Activated CD8-positive, alpha-beta T cell treated with anti-CD3 and anti-CD28 coated beads for 36 hours (primary cell): ENCODE results near the gene CORO2B. TPM values are rescaled to one million over a fixed set of nuclear protein-coding genes. Genes with fewer than 3 reads are reported as not detected.
"Not testable (repeated sequence)": the region's sequence is repeated elsewhere in the genome, so short reads cannot be mapped to it uniquely, and the experiment has no call there.

Experiments used
- ATAC-seq: fragments of 200-7000 bp; cut with Tn5 transposase; one replicate; pipeline ENCODE4 v1.10.0; 2021; ENCODE audit warnings: mild to moderate bottlenecking, moderate library complexity
- CTCF ChIA-PET: fragments of 350-600 bp; sonication (Branson Sonifier 250); formaldehyde crosslinking; loops from one replicate; lab custom pipeline; 2021; ENCODE audit warnings: antibody characterized with exemption; lab: Charles Lee
- POLR2A ChIA-PET: fragments of 350-600 bp; sonication (Branson Sonifier 250); formaldehyde crosslinking; loops from one replicate; lab custom pipeline; 2021; ENCODE audit warnings: antibody characterized with exemption; lab: Charles Lee
- DNase-seq: peaks from one replicate; pipeline ENCODE4 v3.0.0-alpha.2; 2020
- H3K27ac Mint-ChIP-seq: one replicate; pipeline ENCODE4 v1.8.0; 2021; ENCODE audit warnings: mild to moderate bottlenecking, mixed read lengths
- H3K27me3 Mint-ChIP-seq: one replicate; pipeline ENCODE4 v1.8.0; 2021; ENCODE audit warnings: mixed read lengths
- H3K36me3 Mint-ChIP-seq: one replicate; pipeline ENCODE4 v1.8.0; 2021; ENCODE audit warnings: low read depth, mixed read lengths
- H3K4me1 Mint-ChIP-seq: one replicate; pipeline ENCODE4 v1.8.0; 2021; ENCODE audit warnings: low read depth, mixed read lengths
- H3K4me3 Mint-ChIP-seq: one replicate; pipeline ENCODE4 v1.8.0; 2021; ENCODE audit warnings: mild to moderate bottlenecking, moderate library complexity, mixed read lengths
- H3K9me3 Mint-ChIP-seq: one replicate; pipeline ENCODE4 v1.8.0; 2021; ENCODE audit warnings: mixed read lengths
- intact Hi-C: fragments of 100-400 bp; cut with micrococcal nuclease; formaldehyde crosslinking; loops from one replicate; pipeline ENCODE4 v1.10.0; 2022
- total RNA-seq, 2 experiments: library from RNA; stranded (reverse); gene quantifications; one replicate each; pipeline ENCODE4 v1.2.3, GENCODE V29; 2021
- TF ChIP-seq, protein P1 (sequence below): fragments of 200-600 bp; IDR thresholded peaks from one replicate; pipeline ENCODE4 v1.8.0; 2022; ENCODE audit warnings: antibody characterized with exemption, mild to moderate bottlenecking

Gene CORO2B
- total RNA-seq, 2 experiments from 2014 or later, result not detected

DNA sequence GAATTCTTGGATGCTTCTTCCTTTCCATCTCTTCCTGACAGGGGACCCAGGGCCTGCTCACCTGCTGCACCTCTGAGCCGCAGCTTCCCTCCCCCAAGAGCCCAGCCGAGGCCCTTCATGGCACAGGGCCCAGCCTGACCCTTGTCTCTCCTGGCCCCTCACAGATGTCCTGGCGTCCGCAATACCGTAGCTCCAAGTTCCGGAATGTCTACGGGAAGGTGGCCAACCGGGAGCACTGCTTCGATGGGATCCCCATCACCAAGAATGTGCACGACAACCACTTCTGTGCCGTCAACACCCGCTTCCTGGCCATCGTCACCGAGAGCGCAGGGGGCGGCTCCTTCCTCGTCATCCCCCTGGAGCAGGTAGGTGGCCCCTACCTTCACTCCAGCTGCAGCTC is 66.2 kb downstream of the CORO2B start:
- ChIA-PET CTCF (interaction anchor here (0.6 to 2.0 kb wide), 2 partner anchors 85 to 283 kb away, joined by 3 to 4 read pairs; no protein-coding TSS in a partner anchor), POLR2A (no interaction called here)
- Mint-ChIP-seq H3K4me1 (no peaks in the 10 kb centered on the region), H3K9me3 (no peaks in the 10 kb centered on the region), H3K27me3 (no peaks in the 10 kb centered on the region), H3K4me3 (no peak overlapping the region), H3K27ac (no peak overlapping the region), H3K36me3 (no peaks in the 10 kb centered on the region)
- intact Hi-C loops, result no loop called here
- DNase-seq (no peak), ATAC-seq (no peak)
- TF ChIP-seq, protein P1, sequence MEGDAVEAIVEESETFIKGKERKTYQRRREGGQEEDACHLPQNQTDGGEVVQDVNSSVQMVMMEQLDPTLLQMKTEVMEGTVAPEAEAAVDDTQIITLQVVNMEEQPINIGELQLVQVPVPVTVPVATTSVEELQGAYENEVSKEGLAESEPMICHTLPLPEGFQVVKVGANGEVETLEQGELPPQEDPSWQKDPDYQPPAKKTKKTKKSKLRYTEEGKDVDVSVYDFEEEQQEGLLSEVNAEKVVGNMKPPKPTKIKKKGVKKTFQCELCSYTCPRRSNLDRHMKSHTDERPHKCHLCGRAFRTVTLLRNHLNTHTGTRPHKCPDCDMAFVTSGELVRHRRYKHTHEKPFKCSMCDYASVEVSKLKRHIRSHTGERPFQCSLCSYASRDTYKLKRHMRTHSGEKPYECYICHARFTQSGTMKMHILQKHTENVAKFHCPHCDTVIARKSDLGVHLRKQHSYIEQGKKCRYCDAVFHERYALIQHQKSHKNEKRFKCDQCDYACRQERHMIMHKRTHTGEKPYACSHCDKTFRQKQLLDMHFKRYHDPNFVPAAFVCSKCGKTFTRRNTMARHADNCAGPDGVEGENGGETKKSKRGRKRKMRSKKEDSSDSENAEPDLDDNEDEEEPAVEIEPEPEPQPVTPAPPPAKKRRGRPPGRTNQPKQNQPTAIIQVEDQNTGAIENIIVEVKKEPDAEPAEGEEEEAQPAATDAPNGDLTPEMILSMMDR, result no peak

DNA sequence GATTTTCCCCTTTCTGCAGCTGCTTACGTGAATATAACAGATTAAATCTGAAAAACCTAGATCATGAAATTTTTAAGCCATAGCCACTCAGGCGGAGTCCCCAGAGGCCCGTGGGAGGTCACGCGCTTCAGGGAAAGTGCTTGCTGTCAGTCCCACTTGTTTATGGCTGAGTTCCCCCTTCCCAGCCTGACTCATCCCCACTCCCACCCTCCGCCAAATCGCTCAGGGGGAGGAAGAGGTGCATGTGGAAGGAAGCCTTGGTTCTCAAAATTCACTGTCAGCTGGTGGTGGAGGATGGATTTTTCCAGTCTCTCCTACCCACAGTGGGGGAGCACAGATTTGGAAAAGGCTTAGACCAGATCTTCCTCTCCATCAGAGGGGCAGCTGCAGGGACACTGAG is 67.4 kb downstream of the CORO2B start:
- CTCF ChIA-PET, result interaction anchor here (0.9 to 2.0 kb wide), 3 partner anchors 28 to 92 kb away, joined by 4 to 5 read pairs (median 4); no protein-coding TSS in a partner anchor

DNA sequence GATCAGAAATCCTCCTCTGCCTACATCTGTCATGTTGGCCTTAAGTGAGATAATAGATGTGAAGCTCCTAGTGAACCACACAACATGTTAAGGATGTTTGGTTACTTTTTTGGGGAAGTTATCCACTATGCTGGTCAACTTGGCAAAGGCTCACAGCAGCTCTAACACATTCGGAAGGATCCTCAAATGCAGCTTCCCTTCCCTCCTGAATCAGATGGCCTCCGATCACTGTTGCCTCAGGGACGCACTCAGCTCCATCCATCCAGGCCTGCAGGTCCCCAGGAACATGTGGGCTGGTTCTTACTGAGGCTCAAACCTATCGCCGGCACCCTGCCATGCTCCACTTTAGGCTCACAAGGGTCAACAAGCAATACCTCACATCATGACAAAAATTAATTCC is 67.9 kb downstream of the CORO2B start:
- Mint-ChIP-seq H3K4me1 (no peaks in the 10 kb centered on the region), H3K27ac (no peak overlapping the region), H3K4me3 (no peak overlapping the region), H3K36me3 (no peaks in the 10 kb centered on the region), H3K27me3 (no peaks in the 10 kb centered on the region), H3K9me3 (no peaks in the 10 kb centered on the region)
- DNase-seq, result no peak
- no peak for ATAC-seq
- TF ChIP-seq, protein P1, result no peak
- intact Hi-C loops, result no loop called here
- ChIA-PET CTCF (interaction anchor here (0.9 to 2.0 kb wide), 3 partner anchors 27 to 93 kb away, joined by 4 to 5 read pairs (median 4); no protein-coding TSS in a partner anchor), POLR2A (interaction anchor here (1.3 kb wide), 1 partner anchor 11 kb away, joined by 3 read pairs; no protein-coding TSS in a partner anchor)

More for the DNA sequence above, 67.4 kb downstream of the CORO2B start:
- no peak for DNase-seq
- intact Hi-C loops, result no loop called here
- H3K9me3 Mint-ChIP-seq, result no peaks in the 10 kb centered on the region
- TF ChIP-seq, protein P1, result no peak
- no peaks in the 10 kb centered on the region for H3K4me1 Mint-ChIP-seq
- H3K27me3 Mint-ChIP-seq, result no peaks in the 10 kb centered on the region
- H3K36me3 Mint-ChIP-seq, result no peaks in the 10 kb centered on the region
- no peak overlapping the region for H3K27ac Mint-ChIP-seq
- POLR2A ChIA-PET, result interaction anchor here (1.3 kb wide), 1 partner anchor 10 kb away, joined by 3 read pairs; no protein-coding TSS in a partner anchor
- ATAC-seq, result no peak
- no peak overlapping the region for H3K4me3 Mint-ChIP-seq

DNA sequence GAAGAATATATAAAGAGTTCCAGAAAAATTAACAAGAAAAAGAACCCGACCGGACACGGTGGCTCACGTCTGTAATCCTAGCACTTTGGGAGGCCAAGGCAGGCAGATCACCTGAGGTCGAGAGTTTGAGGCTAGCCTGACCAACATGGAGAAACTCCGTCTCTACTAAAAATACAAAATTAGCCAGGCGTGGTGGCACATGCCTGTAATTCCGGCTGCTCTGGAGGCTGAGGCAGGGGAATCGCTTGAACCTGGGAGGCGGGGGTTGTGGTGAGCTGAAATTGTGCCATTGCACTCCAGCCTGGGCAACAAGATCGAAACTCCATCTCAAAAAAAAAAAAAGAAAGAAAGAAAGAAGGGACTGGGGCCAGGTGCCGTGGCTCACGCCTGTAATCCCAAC is 68.6 kb downstream of the CORO2B start:
- H3K27ac Mint-ChIP-seq, ATAC-seq, DNase-seq, H3K4me3 Mint-ChIP-seq, H3K4me1 Mint-ChIP-seq, H3K27me3 Mint-ChIP-seq, POLR2A ChIA-PET, H3K36me3 Mint-ChIP-seq, H3K9me3 Mint-ChIP-seq, intact Hi-C loops: not testable (repeated sequence)
- CTCF ChIA-PET, result interaction anchor here (1.9 kb wide), 1 partner anchor 27 kb away, joined by 5 read pairs; no protein-coding TSS in a partner anchor

DNA sequence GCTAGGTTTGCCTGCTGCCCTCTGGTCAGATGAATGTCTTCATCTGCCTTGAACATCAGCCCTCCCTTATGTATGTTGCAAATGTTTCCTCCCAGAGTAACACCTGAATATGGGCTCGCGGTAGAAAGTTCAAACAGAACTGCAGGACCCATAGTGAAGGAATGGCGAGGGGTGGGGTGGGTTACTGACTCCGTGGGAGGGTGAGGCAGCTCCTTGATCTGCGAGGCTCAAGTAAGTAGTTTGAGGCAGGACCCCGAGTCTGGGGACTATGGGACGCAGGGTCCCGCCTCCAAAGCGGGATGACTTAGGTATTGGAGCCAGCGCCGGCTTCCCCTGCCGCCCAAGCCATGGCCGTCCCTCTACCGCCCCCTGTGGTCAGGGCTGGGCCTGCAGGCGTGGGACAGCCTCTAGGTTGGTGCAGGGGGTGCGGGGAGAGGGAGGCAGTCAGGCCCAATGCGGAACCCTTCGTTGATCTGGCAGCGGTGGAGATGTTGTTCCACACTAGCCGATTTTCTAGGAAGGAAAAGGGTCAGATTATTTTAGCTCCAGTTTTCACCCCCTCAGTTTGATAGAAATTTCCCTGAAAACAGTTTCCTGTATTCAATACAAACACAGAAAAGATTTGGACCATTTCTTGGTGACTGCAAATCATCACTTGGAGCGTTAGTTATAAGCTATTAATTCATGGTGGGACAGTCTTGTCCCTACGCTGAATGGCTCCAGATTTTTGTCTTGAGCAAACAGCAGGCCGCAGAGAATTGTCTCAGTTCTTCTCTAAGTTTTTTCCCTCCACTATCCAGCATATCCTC is 72.3 kb downstream of the CORO2B start:
- intact Hi-C loops, result no loop called here
- DNase-seq, result peak; percentile 52
- Mint-ChIP-seq H3K27me3 (no peaks in the 10 kb centered on the region), H3K27ac (no peak overlapping the region), H3K4me3 (no peak overlapping the region), H3K36me3 (no peaks in the 10 kb centered on the region), H3K4me1 (no peaks in the 10 kb centered on the region), H3K9me3 (no peaks in the 10 kb centered on the region)
- POLR2A ChIA-PET, result interaction anchor here (0.9 kb wide), 1 partner anchor 88 kb away, joined by 3 read pairs; no protein-coding TSS in a partner anchor
- peak; percentile 71 for ATAC-seq
- TF ChIP-seq, protein P1, result peak; percentile 64
- CTCF ChIA-PET, result interaction anchor here (0.7 to 2.5 kb wide), 15 partner anchors 8 to 177 kb away, joined by 3 to 12 read pairs (median 3); no protein-coding TSS in a partner anchor
